HG02678 (cell line): Measurements from ENCODE around the gene COL26A1.

Source experiments
- ATAC-seq: cut with Tn5 transposase; IDR thresholded peaks from one replicate; pipeline ENCODE4 v1.9.1; 2021; ENCODE audit warnings: mild to moderate bottlenecking, moderate library complexity; ENCODE audit not compliant: unreplicated experiment

Gene COL26A1

DNA sequence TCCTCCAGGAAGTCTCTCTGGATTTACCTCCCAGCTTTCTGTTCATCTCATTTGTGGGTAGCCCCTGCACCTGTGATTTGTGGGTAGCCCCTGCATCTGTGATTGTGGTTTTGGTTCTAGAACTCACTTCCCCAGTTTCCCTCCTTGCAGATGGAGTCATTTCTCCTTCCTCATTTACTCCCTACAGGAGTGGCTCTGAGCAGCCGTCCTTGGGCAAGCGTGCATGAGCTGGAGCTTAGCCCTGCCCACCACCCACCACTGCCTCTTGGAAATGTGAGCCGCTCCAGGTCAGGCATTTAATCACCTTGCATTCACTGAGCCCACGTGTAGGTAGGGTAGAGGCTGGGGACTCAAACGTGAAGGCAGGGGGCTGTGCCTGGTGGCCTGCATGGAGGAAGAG, 8.2 kb downstream of the COL26A1 start:
- ATAC-seq: no peak

DNA sequence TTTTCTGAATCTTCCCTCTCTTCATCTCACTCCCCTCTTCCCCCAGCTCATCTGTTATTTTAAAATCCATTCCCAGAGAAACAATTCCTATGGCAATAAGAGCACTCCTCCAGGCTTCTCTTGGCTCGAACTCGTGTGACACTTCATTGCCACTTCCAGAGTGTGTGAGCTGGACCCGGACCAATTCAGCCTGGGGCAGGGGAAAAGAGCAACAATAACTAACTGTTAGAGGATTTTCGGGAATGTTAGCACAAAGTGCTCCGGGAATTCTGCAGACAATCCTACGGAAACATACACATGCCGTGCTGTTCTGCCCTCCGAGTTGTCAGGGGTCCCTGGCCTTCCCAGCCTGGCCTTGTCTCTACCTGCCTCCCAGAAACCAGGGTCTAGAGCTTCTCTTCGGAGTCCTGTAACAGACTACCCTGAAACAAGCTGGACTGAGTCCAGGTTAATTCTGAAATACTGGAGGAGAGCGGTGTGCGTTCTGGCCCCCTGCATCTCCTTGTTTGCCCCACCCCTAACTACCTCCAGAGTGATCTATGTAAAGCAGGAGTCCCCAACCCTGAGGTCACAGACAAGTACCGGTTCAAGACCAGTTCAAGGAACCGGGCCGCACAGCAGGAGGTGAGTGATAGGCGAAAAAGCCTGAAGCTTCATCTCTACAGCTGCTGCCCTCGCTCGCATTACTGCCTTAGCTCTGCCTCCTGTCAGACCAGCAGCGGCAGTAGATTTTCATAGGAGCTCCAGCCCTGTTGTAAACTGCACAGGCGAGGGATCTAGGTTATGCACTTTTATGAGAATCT, 11.3 kb downstream of the COL26A1 start:
- no peak for ATAC-seq

DNA sequence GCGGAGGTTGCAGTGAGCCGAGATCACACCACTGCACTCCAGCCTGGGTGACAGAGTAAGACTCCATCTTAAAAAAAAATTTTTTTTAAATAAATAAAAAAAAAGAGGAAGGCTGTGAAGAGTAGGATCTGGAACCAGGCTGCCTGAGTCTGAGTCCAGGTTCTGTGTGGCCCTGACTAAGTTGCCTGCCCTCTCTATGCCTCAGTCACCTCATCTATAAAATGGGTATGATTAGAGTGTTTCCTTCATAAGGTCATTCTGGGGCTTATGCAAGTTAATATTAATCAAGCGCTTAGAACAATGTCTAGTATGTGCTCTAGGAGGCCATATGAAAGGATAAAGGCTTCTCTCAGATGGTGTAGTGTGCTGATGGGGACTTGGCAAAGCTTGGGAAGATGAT, 12.3 kb downstream of the COL26A1 start:
- no peak for ATAC-seq

DNA sequence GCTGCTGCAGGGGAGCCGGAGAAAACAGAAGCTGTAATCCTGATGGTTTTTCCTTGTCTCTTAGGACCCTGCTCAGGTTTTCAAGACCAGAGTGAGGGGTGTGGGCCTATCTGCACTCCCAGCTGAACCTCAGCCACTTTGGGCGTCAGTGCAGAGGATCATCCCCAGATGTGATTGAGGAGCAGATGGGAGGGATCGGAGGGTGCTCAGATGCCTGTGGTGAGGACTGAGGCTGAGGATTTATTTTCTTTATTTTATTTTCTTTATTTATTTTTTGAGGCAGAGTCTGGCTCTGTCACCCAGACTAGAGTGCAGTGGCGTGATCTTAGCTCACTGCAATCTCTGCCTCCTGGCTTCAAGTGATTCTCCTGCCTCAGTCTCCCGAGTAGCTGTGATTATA, 13.9 kb downstream of the COL26A1 start:
- no peak for ATAC-seq

DNA sequence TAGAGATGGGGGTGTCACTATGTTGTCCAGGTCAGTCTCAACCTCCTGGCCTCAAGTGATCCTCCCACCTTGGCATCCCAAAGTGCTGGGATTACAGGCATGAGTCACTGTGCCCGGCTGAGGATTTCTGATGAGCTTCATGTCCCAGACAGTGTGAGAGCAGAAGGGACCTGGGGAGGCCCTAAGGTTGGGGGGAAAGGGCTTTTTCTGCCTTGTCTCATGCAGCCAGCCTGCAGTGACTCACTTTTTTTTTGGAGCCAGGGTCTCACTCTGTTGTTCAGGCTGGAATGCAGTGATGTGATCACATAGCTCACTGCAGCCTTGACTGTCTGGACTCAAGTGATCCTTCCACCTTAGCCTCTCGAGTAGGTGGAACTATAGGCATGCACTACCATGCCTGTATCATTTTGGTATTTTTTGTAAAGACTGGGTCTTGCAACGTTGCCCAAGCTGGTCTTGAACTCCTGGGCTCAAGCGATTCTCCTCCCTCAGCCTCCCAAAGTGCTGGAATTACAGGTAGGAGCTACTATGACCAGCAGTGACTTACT, 14.6 kb downstream of the COL26A1 start:
- ATAC-seq: no peak

DNA sequence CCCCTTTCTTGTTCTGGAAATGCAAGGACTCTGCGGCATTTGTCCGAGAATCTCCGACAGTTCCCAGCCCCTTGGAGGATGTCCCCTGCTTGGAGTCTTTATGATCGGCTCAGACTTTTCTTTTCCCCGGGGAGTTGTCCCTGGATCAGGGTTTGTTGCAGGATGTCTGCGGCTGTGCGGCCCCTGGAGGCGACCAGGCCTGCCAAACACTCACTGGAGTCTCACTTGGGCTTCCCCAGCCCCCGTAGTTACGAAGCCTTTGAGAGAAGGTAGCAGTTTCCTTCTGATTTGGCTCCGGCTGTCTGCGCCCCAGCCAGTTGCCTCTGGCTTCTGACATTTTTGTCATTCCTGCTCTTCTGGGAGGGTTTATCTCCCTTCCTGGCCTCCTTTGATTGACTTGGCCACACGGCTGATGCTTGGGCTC, 16.1 kb downstream of the COL26A1 start:
- ATAC-seq: no peak

DNA sequence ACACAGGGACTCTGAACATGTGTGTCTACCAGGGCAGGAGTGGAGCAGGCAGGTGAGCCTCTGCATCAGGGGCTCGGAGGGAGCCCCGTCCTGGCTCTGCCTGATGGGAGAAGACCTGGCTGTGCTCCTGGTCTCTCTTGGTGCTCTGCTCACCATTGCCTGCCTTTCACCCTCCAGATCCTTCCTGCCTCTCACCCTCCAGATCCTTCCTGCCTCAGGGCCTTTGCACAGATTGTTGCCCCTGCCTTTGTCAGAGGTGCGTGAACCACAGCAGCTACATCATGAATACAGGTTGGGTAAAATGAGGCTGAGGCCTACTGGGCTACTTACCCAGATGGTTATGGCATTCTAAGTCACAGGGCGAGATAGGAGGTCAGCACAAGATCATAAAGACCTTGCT, 16.6 kb downstream of the COL26A1 start:
- ATAC-seq: no peak

DNA sequence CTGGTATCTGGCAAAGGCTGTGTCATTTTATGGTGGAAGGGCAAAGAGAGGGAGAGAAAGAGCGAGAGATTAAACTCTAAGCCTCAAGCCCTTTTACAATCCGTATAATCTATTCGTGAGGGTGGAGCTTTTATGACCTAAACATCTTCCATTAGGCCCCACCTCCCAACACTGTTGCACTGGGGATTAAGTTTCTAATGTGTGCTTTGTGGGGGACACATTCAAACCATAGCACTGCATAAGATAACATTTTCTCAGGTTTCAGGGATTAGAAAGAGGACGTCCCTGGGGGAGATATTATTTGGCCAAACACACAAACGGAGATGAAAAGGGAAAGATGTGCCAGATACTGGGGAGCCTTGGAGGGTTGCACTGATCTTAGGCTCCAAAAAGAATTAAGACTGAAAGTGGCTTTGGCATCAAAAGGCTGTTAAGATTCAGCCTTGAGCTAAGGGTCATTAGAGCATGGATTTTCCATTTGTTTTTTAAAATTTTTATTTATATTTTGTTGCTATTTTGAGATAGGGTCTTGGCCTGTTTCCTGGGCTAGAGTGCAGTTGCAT, 19.0 kb downstream of the COL26A1 start:
- ATAC-seq: no peak

DNA sequence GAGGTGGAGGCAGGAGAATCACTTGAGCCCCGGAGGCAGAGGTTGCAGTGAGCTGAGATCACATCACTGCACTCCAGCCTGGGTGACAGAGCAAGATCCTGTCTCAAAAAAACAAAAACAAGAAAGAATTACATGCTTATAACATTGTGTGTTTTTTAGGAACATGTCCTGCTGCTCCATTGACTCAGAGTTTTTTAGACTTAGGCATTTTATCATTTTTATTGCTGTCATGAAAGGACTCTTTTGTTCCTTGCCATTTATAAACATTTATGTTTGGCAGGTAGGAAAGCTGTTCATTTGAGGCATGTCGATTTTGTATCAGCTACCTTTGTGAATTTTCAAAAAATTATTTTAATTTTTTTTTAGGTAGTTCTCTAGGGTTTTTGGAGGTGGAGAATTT, 20.3 kb downstream of the COL26A1 start:
- ATAC-seq: no peak

DNA sequence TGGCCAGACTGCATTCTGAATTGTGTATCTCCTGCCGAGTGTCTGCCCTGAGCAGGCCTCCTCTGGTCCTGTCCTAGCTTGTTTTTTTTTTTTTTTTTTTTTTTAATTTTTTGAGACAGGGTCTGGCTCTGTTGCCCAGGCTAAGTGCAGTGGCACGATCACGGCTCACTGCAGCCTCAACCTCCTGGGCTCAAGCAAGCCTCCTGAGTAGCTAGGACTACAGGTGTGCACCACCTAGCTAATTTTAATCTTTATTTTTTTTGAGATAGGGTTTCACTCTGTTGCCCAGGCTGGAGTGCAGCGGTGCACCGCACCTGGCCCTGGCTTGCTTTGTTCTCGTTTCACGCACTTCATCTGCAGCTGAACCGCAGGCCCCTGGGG, 23.5 kb downstream of the COL26A1 start:
- no peak for ATAC-seq

DNA sequence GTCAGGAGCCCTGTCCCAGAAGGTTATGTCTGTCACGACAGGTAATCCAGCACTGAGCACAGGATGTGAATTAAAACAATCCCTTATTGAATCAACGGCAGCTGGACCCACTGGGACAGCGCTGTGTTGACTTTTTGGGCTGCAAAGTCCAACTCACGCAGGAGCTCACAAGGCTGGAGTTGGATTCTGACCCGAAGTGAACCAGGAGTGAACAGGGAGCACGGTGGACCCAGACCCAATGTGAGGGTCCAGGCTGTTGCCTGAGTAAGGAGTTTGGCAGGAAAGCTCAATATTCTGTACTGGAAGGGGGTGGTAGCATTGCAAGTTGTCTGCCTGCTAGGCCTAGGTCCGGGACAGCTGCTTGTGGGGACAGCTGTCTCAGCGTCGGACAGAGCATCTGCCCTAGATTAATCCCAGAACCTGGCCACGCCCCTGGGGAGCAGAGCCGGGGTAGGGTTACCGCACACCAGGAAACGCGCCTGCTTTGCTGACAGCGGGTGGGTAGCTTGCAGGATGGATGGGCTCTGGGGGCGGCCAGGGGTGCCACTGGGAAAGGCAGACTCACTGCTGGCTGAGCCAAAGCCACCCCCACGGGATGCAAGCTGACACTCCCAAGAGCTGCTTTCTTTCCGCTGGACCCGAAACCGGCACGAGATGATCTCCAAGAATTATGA, 24.0 kb downstream of the COL26A1 start:
- no peak for ATAC-seq

DNA sequence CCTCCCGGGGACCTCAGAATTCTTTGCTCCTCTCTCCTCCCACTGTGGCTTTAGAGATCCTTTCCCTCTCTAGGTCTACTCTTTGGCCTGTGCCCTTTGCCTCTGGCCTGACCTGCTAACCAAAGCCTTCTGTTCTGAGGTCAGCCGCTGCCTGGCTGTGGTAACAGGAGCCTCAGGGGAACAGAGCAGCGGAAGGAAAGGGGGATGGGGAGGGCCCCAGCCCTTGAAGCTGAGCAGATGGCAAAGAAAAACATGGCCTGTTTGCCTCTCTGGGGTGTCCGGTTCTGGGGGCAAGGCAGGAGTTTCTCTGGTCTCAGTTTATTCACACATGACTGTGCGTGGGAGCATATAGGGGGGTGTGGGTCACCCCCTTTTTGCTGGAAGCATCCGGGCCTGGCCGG, 28.2 kb downstream of the COL26A1 start:
- peak; percentile 98 for ATAC-seq

DNA sequence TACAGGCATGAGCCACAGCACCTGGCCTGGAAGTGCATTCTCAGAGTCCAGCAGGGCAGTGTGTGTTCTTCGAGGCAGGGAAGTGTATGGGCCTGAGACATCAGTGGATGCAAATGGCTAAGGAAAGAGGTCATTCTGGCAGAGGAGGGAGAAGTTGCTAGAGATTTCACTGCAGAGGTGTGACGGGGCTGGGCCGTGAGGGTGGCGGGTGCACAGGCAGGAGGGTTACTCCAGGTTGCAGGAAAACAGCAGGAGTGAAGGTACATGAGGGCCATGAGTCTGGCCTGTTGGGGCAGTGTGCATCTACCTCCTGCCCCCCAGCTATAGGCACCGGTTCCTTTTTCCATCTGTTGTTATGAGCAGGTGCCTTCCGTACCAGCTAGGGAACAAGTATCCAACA, 29.3 kb downstream of the COL26A1 start:
- ATAC-seq: no peak

DNA sequence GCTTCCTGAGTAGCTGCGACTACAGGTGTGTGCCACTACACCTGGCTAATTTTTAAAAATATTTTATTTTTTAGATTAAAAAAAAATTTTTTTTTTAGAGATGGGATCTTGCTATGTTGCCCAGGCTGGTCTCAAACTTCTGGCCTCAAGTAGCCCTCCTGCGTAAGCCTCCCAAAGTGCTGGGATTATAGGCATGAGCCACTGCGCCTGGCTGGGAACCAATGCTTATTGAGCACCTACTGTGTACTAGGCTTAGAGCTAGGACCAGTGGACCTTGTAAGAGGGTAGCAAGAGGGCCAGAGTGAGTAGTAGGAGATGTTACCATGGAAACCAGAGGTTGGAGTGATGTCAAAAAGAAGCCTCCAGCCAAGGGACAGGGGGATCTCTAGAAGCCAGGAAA, 31.2 kb downstream of the COL26A1 start:
- ATAC-seq: no peak

DNA sequence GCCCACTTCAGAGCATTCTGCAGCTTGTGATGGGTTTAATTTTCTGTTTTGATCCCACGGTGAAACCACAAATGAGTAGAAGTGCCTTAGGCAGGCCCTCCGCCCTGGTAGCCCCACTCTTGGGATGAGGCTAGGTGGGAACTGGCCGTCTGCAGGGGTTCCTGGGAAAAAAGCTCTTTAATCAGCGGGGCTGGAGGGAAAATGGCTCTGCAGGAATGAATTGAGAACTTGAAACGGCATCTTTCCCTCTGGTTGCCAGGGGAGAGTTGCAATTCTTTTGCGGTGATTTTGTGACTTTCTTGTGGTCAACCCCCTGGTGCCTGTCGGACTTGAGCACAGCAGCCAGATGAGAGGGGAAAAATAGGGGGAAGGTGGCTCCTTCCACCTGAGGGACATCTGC, 32.7 kb downstream of the COL26A1 start:
- ATAC-seq: no peak

DNA sequence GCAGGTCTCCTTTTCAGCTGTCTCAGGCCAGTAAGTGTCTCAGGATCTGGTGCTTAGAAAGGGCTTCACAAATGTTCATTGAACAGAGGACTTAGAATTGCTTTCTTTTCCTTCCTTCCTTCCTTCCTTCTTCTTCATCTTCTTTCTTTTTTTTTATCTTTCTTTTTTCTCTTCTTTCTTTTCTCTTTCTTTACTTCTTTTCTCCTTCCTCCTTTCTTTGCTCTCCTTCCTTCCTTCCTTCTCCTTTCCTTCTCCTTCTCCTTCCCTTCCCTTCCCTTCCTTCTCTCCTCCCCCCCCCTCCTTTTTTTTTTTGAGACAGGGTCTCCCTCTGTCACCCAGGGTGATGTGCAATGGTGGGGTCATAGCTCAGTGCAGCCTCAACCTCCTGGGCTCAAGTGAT, 34.6 kb downstream of the COL26A1 start:
- ATAC-seq: no peak

DNA sequence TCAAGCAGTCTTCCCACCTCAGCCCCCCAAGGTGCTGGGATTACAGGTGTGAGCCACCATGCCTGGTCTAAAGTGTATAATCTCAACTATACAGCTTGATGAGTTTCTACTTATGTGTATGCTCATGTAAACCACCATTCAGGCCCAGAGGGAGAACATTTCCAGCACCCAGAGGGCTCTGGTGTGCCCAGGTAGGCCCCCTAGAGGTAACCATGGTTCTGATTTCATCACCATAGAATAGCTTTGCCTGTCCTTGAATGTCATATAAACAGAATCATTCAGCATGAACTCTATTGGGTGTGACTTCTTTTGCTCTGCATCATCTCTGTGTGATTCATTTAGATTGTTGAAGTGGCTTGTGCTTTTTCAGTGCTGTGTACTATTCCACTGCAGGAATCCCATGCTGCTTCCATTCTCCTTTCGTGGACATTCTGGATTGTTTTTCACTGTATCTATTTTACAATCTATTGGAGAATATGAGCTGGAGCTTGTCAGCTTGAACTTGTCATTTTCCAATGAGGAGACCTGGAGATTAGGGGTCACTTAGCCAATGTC, 35.2 kb downstream of the COL26A1 start:
- ATAC-seq: no peak

DNA sequence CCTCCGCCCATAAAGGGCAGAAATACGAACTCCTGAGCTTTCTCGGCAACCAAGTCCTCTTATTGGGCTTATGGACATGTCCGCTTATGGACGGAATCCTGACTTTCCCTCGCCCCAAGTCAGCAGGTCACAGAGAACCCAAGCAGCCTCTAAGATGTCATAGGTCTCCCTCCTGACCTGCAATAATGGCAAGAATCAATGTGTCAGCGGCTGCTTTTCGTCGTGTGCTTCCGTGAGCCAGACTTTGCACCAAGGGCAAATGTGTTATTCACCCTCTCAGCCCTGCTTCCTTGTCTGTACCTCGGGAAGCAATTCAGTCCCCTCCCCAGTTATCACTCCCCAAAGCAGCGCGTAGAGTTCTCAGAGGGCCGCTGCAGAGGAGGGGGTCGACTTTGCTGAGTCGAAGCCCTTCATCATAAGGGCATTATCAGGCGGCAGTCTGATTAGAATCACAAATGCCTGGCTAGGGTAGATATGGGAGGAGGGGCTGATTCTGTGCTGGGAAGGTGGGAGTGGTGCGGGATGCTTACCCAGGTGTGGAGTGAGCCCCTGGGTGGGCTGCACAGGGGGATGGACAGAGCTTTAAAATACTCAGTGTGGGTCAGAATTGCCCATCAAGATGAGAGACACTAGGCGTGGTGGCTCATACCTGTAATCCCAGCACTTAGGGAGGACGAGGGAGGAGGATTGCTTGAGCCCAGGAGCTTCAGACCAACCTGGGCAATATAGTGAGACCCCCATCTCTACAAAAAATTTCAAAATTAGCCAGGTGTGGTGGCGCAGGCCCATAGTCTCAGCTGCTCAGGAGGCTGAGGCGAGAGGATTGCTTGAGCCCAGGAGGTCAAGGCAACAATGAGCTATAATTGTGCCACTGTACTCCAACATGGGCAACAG, 36.0 kb downstream of the COL26A1 start:
- ATAC-seq: no peak

DNA sequence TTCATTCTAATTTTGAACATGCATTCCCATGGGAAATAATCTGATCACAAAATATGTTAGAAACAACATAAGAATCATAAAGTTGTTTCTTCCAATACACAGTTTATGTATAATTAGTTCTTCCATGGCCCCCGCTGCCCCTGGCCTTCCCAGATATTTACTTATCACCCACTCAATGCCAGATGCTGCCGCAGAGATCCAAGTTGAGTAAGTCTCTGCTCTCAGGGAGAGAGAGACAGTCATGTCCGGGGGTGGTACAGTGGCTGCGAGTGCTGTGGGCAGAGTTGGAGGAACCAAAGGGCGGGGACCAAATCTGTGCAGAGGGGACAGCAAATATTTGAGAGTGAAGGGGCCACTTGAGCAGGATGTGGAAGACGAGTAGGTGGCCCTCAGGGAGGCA, 37.1 kb downstream of the COL26A1 start:
- ATAC-seq: no peak

DNA sequence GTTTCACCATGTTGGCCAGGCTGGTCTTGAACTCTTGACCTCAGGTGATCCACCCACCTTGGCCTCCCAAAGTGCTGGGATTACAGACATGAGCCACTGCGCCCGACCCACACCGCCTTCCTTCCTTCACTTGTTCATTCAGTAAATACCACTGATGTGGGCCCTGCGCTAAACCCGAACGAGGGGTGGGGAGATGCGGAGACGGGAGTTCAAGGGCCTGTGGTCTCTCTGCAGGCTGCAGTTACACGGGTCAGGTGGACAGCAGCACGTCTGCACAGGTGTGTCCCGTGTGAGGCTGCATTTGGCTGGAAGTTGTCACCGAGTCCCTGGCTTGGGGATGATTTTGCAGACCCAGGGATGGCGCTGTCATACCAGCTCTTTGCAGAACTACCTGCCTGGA, 38.1 kb downstream of the COL26A1 start:
- no peak for ATAC-seq
